Dermis microvascular lymphatic vessel endothelial cell (primary cell): ENCODE measurements around the gene FHIT. TPM values are rescaled to one million over a fixed set of nuclear protein-coding genes. Genes with fewer than 3 reads are reported as not detected.
"Not testable (repeated sequence)": the region's sequence is repeated elsewhere in the genome, so short reads cannot be mapped to it uniquely, and the experiment has no call there.

Experiments used
- DNase-seq, 2 donors: peaks; one replicate each; pipeline versions ENCODE4 v3.0.0 to v3.0.0-alpha.2; 2010; ENCODE audit warnings: low read depth in 2 of 2
- total RNA-seq: library from RNA; depleted of rRNA; stranded (reverse); fragments of >200 nt; gene quantifications from 2 replicates; pipeline ENCODE4 v1.2.1, GENCODE V29; 2014

The FHIT gene
- total RNA-seq, 1 donor from 2014 or later = 0.51 TPM

GRCh38 chr3:59812237-59813147 lies 1438.8 kb downstream of the FHIT start:
- DNase-seq = no peak

- DNase-seq = no peak
Observed at GRCh38 chr3:59811160-59811559, 1440.1 kb downstream of the FHIT start.

- no peak for DNase-seq
Observed at GRCh38 chr3:59810606-59811005, 1440.6 kb downstream of the FHIT start.

GRCh38 chr3:59809710-59810444 lies 1441.4 kb downstream of the FHIT start:
- no peak for DNase-seq

GRCh38 chr3:59809016-59809415 lies 1442.2 kb downstream of the FHIT start:
- DNase-seq = no peak

DNA sequence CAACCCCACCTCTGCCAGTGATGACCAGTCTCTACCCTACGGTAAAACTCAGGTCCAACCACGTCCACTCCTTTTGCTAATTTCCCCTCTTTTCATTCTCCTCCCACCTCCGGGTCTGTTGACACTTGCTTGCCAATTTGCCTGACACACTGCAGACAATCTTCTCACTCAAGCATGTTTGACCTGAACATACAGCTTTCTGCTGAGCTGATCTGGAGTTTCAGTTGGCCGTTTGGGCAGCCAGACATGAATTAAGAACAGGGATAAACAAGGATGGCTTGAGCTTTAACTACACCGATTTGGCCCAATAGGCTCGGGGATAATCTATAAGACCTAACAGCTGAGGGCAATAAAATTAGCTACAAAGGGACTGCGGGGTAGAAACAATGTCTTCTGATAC lies 1442.8 kb downstream of the FHIT start:
- DNase-seq = no peak

DNA sequence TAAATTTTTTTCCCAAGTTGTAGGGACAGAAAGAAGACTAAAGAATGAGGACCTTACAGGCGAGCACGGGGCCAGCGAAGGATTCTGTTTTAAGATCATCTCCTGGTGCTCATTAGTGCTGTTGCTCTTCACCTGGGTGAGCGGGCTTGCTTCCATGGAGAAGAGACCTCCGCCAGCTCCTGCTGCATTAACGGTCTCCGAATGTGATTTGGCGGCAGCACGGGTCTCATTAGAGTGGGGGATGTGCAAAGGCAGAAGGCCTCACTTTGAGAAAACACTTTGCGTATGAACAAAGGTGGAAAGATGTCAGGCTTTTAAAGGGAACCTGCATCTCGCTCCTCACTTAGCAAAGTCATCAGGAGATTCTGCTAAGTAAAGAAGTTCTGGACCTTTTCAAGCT lies 1448.0 kb downstream of the FHIT start:
- no peak for DNase-seq

GRCh38 chr3:59802453-59802852 lies 1448.8 kb downstream of the FHIT start:
- DNase-seq = not testable (repeated sequence)

DNA sequence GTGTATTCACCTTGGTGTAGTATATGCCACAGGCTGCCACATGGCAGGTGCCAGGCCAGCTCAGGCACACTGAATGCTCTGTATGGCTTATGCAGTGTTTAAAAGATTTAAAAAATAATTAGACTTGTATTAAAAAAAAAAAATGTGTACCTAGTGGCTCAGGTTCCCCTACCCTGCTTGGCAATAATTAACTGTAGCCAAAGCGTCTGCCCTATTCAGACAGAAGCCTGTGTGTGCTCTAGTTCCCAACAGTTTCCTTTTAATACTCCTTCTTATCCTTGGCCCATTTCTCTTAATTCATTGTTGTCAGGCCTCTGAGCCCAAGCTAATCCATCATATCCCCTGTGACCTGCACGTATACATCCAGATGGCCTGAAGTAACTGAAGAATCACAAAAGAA lies 1449.2 kb downstream of the FHIT start:
- DNase-seq = no peak

DNA sequence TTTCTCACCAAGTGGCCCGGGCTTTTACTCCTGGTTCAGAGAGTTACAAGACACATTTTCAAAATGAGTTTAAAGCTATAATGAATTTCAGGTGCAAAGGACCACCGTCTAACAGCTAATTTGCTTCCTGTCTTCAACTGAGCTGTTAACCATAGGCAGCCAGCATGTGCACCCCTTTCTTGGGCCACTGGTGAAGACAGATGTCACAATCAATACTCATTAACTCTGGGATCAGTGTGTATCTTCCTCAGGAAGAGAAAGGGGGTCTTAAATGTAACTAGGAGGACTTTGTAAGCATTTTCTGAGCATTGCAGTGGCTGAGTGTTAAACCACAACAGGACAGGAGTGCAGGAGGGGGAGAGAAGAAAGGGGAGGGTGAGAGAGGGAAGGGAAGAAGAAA lies 1450.8 kb downstream of the FHIT start:
- DNase-seq = no peak

- DNase-seq = no peak
Observed at GRCh38 chr3:59798372-59799086, 1452.7 kb downstream of the FHIT start.

- no peak for DNase-seq
Observed at GRCh38 chr3:59797533-59797932, 1453.7 kb downstream of the FHIT start.

DNA sequence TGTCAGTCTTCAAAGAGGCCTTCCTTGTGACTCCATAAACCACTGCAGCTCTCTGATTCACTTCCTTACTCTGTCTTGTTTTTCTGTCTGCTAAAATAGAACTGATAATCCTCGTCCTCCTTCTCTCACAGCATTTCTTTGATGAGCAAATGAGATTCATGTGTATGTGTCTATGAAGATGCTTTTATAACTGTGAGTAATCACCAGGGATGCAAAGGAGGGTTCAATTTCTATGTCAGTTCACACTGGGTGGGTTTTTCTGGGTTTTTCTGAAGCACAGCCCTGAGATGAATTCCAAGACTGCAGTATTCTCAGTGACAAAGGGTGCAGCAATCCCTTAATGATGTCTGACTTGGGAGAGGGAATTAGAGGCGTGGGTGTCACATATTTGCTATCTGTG lies 1454.8 kb downstream of the FHIT start:
- DNase-seq = no peak

DNA sequence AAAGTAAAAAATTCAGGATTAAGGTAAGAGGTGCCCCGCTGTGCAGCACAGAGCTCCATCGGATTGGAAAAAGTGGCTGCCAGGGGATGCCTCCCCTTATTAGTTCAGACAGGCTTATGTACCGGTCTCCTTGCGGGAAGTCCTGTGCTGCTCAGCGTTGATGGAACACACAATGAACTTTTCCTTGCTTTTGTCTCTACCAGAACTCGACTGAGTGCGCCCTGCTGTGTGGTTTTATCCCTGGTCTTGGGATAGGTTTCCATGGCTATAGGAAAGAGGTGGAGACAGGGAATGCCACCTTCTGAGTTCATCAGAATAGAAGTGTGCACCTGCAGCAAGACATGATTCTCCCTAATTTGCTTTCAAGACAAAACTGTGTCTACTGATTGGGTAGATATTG lies 1455.5 kb downstream of the FHIT start:
- no peak for DNase-seq

GRCh38 chr3:59793976-59794375 lies 1457.3 kb downstream of the FHIT start:
- no peak for DNase-seq

DNA sequence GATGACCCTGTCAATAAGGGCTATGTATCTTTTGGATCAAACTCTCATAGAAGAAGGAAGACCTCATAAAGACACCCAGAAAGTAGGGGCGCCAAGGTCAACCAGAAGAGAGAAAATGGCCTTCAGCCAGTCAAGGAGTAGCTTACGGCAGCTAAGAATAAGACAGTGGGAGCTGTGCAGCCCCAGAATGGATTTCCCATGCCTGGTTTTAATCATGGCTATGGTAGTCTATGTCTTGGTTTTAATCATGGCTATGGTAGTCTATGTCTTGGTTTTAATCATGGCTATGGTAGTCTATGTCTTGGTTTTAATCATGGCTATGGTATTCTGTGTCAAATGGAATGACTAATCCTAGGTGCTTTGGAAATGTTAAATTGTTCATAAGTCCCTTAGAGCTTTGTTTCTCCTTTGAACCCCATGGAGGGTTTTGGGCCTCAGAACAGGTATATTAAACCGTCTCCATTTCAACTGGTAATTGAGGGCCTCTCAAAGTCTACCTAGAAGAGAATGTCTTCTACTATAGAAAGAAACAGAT lies 1459.4 kb downstream of the FHIT start:
- no peak for DNase-seq

DNA sequence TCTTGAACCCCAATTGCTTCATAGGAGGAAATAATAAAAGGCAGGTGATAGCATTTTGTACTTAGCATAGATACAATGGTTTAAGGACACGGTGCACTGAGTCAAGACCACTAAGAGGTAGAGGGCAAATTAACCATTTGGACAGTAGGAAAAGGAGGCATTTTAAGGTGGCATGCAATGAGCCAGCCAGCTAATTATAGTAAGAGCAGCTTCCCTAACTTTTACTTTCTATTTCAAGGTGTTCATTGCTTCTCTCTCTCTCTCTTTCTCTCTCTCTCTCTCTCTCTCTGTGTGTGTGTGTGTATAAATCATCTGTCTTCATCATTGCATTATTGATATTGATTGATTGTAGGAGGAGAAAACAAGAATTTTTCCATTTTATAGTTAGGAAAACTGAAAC lies 1461.0 kb downstream of the FHIT start:
- DNase-seq = no peak

- no peak for DNase-seq
Observed at GRCh38 chr3:59788801-59789200, 1462.5 kb downstream of the FHIT start.

DNA sequence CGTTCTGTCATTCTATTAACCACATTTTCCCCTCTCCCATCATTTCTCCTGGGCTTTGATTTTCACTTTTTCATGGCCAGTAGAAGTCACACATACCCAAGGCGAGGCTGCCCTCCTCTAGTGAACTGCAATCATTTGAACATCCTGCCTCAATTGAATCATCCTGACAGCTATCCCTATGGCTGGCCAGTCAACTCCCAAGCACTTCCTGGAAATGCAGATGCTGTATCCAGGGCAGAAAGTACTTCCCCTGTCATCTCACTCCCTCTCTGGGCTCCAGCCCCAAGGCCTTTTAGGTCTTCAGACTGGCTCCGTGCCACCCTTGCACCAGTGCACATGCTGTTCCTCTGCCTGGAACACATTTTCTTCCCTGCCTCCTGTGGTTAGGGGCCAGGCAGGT lies 1463.1 kb downstream of the FHIT start:
- no peak for DNase-seq

GRCh38 chr3:59786374-59786773 lies 1464.9 kb downstream of the FHIT start:
- DNase-seq = no peak

DNA sequence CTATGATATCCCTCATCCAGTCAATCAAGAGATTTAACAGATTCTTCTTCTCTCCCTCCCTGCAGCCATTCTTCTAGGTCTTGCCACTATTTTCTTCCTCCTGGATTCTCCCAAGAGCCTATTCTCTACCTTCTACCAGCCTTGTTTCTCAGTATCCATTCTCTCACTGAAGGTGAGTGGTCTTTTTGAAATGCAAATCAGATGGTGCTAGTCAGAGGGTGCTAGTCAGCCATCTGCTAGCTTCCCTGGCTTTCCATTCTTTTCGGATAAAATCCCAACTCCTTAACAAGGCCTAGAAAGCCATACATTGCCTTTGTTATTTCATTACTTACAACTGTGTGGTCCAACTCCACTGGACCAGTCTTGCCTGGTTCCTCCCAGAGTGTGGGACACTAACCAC lies 1467.1 kb downstream of the FHIT start:
- DNase-seq = no peak

GRCh38 chr3:59783468-59783988 lies 1467.7 kb downstream of the FHIT start:
- no peak for DNase-seq
